ENCODE data around the gene KRTAP12-4.

The KRTAP12-4 gene

GRCh38 chr21:44606495-44606894, 48.0 kb downstream of the KRTAP12-4 start:
- no peak for DNase-seq

Measured in activated CD4-positive, alpha-beta T cell treated with anti-CD3 and anti-CD28 coated beads, Interleukin-10, Interleukin-2, amounts not matched to agents 100 ng/mL and 50 ng/mL, durations not matched to agents 16 hours and 8 hours (primary cell).